GM19193 (cell line): ENCODE results near the gene NTM.

Source experiments
- POLR2A ChIP-seq: IDR thresholded peaks from 4 replicates; pipeline ENCODE4 v1.6.1; 2011; ENCODE audit not compliant: insufficient read depth, insufficient read length; ENCODE audit errors: extremely low read depth

NTM gene

GRCh38 chr11:131896978-131897615 lies 526.7 kb downstream of the NTM start:
- TF ChIP-seq POLR2A: no peak

- no peak for TF ChIP-seq POLR2A
These were observed 527.5 kb downstream of the NTM start for GRCh38 chr11:131897956-131898355.

GRCh38 chr11:131898949-131899348 lies 528.5 kb downstream of the NTM start:
- no peak for TF ChIP-seq POLR2A

GRCh38 chr11:131899950-131900580 lies 529.6 kb downstream of the NTM start:
- no peak for TF ChIP-seq POLR2A

- no peak for TF ChIP-seq POLR2A
These were observed 532.0 kb downstream of the NTM start for GRCh38 chr11:131902421-131902820.

GRCh38 chr11:131903074-131903473 lies 532.7 kb downstream of the NTM start:
- no peak for TF ChIP-seq POLR2A

GRCh38 chr11:131904756-131905155 lies 534.3 kb downstream of the NTM start:
- TF ChIP-seq POLR2A: no peak

GRCh38 chr11:131906963-131907362 lies 536.5 kb downstream of the NTM start:
- no peak for TF ChIP-seq POLR2A

GRCh38 chr11:131907371-131907770 lies 537.0 kb downstream of the NTM start:
- no peak for TF ChIP-seq POLR2A

- no peak for TF ChIP-seq POLR2A
These were observed 537.9 kb downstream of the NTM start for GRCh38 chr11:131908316-131908715.

- TF ChIP-seq POLR2A: no peak
These were observed 539.2 kb downstream of the NTM start for GRCh38 chr11:131909426-131910177.

- TF ChIP-seq POLR2A: no peak
These were observed 539.7 kb downstream of the NTM start for GRCh38 chr11:131910178-131910522.

GRCh38 chr11:131910523-131911387 lies 540.3 kb downstream of the NTM start:
- no peak for TF ChIP-seq POLR2A

- TF ChIP-seq POLR2A: no peak
These were observed 541.7 kb downstream of the NTM start for GRCh38 chr11:131912134-131912533.

- TF ChIP-seq POLR2A: no peak
These were observed 542.9 kb downstream of the NTM start for GRCh38 chr11:131913267-131913666.
